Measurements from ENCODE around the gene CSNK1G3.

CSNK1G3 gene

DNA sequence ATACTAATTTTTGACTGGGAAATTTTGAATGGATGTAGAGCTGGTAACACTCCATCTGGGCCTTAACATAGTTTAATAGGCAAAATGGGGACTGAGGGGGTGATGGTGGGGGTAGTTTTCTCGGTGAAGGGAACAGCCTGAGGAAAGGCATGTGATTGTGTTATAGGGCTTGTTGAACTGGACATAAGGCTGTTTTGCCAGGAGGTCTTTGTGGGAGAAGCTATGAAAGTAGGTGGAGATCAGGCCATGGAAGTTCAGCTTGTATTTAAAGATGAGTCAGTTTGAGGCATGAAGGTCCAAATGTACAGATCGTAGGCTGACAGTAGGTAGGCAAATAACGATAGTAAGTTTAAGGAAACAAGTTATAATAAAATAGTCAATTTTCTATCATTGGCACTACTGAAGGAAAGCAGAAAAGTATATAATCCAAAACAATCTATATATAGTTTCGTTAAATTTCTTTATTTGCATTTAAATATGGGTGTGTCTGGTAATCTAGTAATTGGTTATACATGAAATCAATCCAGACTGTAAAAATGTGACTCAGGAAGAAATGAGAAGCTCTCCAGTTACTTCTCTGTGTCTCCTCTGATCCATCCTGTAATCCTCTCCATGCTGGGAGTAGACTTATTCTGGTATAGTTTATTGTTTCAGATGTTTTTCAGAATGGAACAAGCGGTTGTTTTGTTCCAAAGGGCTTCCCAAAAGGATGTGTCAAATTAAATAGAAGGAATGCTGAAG is 2.8 kb downstream of the CSNK1G3 start:
- DNase-seq, result no peak

- DNase-seq, result no peak
Measured at GRCh38 chr5:123515904-123516303, 3.9 kb downstream of the CSNK1G3 start.

DNA sequence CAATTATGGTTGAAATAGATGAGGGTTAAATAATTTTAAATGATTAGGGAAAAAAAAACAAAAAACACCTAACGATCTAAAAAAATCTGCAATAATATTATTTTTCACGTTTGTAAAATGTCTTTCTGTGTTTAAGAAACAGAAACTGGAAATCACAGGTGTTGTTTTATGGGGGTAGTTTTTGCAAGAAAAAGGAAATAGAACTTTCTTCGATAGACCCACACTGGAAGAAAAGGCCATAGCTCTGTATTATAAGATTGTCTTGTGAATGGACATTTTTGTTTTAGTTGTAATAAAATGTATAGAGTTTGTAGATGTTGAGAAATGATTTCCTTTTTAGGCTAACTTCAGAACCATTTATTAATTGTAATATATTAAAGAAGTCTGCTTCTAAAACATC is 5.5 kb downstream of the CSNK1G3 start:
- DNase-seq, result no peak

GRCh38 chr5:123518111-123518510 is 6.1 kb downstream of the CSNK1G3 start:
- no peak for DNase-seq

DNA sequence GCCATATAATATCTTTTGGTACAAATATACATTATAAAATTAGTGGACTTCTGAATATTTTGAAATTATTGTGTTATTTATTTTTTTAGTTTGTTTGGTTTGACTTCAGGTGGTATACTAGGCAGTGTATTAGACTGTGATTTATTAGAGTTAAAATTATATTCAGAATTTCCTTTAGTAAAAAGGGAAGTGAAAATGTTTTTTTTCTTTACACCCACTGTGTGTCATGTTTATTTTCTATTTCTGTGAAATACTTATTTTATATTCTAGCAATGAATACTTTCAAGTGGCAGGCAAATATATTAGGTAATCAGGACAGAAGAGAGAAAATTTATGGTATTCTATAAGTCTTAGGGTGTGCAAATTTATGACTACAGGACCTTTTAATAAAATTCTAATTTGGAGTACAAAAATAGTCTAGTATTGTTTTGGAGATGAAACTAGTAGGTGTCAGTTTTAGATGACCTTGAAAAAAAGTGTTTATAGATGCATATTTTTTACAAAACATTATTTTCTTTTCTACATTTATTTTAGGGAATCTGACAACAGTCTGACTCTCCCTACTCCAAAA is 8.8 kb downstream of the CSNK1G3 start:
- DNase-seq, result no peak

DNA sequence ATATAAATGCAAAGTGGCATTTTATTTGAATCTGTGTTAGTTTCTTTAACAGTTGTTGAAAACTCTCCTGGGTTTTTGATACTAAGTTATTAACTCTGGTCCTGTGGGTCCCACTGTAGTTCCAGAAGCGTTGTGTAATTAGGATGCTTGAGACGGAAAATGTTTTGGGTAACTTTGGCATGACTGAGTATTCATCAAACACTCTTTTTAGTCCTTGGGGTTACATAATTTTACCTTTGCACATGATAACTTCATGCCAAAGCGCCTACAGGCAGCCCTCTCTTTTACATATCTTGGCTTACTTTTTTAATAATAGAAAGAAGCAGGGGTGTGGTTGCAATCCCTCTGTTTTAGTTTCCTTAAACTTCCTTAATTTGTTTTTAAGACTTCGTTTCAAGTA is 12.2 kb downstream of the CSNK1G3 start:
- DNase-seq, result no peak

GRCh38 chr5:123527190-123527589 is 15.2 kb downstream of the CSNK1G3 start:
- DNase-seq, result no peak

- DNase-seq, result no peak
Measured at GRCh38 chr5:123528065-123528464, 16.1 kb downstream of the CSNK1G3 start.

- no peak for DNase-seq
Measured at GRCh38 chr5:123528878-123529277, 16.9 kb downstream of the CSNK1G3 start.

GRCh38 chr5:123530728-123531127 is 18.8 kb downstream of the CSNK1G3 start:
- no peak for DNase-seq

- no peak for DNase-seq
Measured at GRCh38 chr5:123535648-123536047, 23.7 kb downstream of the CSNK1G3 start.

- no peak for DNase-seq
Measured at GRCh38 chr5:123537256-123537655, 25.3 kb downstream of the CSNK1G3 start.

DNA sequence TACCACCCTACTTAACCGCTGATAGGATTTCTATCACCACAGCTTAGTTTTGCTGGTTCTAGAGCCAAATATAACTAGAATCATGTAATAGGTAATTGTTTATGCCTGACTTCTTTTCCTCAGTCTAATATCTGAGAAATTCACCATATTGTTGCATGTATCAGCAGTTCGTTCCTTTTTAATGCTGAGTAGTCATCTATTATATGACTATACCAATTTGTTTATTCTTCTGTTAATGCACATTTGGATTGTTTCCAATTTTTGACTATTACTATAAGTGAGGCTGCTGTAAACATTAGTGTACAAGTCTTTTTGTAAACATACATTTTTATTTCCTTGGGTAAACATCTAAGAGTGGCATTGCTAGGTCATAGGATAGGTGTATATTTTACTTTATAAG is 25.9 kb downstream of the CSNK1G3 start:
- DNase-seq, result no peak

GRCh38 chr5:123538670-123539459 is 26.9 kb downstream of the CSNK1G3 start:
- no peak for DNase-seq

DNA sequence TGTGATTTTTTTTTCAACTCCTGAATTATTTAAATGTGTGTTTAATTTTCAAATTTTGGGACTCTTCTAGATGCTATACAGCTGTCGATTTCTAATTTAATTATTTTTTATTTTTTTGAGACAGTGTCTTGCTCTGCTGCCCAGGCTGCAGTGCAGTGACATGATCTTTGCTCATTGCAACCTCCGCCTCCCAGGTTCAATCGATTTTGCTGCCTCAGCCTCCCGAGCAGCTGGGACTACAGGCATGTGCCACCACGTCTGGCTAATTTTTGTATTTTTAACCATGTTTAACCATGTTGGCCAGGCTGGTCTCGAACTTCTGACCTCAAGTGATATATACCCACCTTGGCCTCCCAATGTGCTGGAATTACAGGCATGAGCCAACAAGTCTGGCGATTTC is 28.6 kb downstream of the CSNK1G3 start:
- DNase-seq, result no peak

- no peak for DNase-seq
Measured at GRCh38 chr5:123543438-123543837, 31.5 kb downstream of the CSNK1G3 start.

GRCh38 chr5:123545506-123545905 is 33.5 kb downstream of the CSNK1G3 start:
- no peak for DNase-seq

- no peak for DNase-seq
Measured at GRCh38 chr5:123546657-123547056, 34.7 kb downstream of the CSNK1G3 start.

DNA sequence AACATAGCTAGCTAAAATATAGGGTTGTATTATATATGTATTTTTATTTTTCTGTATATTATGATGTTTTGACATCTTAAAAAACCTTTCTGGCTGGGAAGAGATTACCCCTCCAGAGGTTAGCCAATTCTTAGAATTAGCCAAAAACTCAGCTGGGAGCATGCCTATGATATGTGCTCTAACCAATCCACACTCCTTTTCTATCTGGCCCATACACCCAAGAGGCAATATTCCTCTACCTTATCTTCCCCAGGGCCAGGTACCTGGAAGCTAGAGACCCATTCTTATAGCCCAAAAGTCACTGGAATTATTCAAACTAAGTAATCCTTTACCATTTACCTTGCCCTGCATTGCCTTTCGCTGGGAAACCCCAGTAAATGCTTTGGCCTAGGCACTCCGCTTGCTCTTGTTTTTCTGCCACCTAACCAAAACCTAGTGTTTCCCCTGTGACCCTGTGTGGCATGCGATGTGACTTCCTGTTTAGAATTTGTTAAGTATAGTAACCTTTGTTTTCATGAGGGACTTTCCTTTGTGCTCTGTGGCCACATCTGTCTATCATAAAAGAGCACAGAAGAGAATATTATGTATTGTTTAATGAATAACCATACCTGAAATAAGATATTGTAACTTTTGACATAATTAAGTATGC is 37.4 kb downstream of the CSNK1G3 start:
- DNase-seq, result no peak

- DNase-seq, result no peak
Measured at GRCh38 chr5:123554601-123555000, 42.6 kb downstream of the CSNK1G3 start.

- no peak for DNase-seq
Measured at GRCh38 chr5:123557907-123558306, 45.9 kb downstream of the CSNK1G3 start.

DNA sequence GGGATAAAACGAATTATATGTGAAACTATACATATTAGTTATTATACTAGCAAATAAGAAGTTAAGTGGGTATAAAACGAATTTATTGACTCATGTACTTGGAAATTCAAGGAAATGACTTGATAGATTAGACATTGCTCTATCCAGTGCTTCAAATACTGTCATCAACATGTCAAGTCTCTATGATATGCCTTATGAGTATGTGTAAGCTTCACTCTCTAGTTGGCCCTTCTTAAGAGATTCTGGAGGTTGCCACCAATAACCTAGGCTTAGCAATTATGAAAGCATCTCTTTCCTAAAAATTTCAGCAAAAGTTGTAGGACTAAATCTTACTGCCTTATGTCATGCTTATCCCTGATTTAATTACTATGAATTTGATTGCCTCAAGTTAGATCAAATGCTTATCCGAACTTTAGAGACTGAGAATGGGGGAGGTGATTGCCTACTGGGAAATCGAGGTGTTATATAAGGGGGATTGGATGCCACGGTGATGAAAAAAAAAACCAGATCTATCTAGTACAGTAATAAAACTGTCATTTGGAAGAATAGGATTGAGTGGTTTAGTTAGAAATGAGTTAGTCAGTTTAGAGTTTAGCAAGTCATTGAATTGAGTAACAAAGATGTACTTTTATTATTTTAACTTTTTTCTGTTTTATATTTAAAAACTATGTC is 46.9 kb downstream of the CSNK1G3 start:
- DNase-seq, result no peak

DNA sequence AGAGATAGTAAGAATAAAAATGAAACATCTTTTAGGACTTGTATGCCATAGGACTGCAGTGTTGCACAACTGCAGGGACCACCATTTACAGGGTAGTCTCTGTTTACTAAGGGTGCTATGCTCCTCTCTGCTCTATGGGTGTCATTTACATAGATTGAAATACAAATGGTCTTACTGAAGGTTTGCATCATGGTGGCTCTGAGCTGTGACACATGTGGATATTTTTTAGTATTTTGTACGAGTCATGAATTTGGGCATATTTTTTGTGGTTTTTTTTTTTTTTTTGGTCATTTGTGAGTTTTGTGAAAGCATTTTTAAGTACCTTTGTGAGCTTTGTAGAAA is 47.4 kb downstream of the CSNK1G3 start:
- no peak for DNase-seq
